Vagina (tissue), 2 donors: ENCODE data around the gene EVPL.

ENCODE experiments used
- CTCF ChIP-seq, 3 experiments: fragments of 450-650 bp in 2 of 3; fragments of 200-600 bp in 1 of 3; sonication (generic) in 1 of 3; IDR thresholded peaks; one replicate each; pipeline ENCODE4 v1.5.1; 2017 to 2019; ENCODE audit warnings: antibody characterized with exemption in 3 of 3, mild to moderate bottlenecking in 2 of 3, moderate library complexity in 2 of 3
- POLR2A ChIP-seq, 2 donors: fragments of 450-650 bp; IDR thresholded peaks; one replicate each; pipeline ENCODE4 v1.6.1; 2017; ENCODE audit warnings: antibody characterized with exemption in 2 of 2, mild to moderate bottlenecking in 2 of 2, moderate library complexity in 2 of 2
- POLR2AphosphoS5 ChIP-seq, 2 donors: sonication (generic); formaldehyde crosslinking; IDR thresholded peaks; one replicate each; pipeline ENCODE4 v1.9.0; 2017; ENCODE audit warnings: antibody characterized with exemption in 2 of 2, mild to moderate bottlenecking in 2 of 2, low read depth in 1 of 2; ENCODE audit not compliant: insufficient read depth in 1 of 2

GRCh38 chr17:76027159-76027839 is at the start of gene EVPL:
- TF ChIP-seq POLR2AphosphoS5 (IDR thresholded peaks at IDR 0.05; ENCODE audit: insufficient read depth in 1 of 2, low read depth in 1 of 2): peak; percentile 54 to 56
- TF ChIP-seq CTCF (IDR thresholded peaks at IDR 0.05): no peak
- no peak for TF ChIP-seq POLR2A (IDR thresholded peaks at IDR 0.05)
